ENCODE data around the gene ATOH8. TPM values are rescaled to one million over a fixed set of nuclear protein-coding genes. Genes with fewer than 3 reads are reported as not detected.

ATOH8 gene
- polyA plus RNA-seq, 1 donor (not counting 4 experiments of a cell fraction or from before 2014, with no cell fraction given): not detected

DNA sequence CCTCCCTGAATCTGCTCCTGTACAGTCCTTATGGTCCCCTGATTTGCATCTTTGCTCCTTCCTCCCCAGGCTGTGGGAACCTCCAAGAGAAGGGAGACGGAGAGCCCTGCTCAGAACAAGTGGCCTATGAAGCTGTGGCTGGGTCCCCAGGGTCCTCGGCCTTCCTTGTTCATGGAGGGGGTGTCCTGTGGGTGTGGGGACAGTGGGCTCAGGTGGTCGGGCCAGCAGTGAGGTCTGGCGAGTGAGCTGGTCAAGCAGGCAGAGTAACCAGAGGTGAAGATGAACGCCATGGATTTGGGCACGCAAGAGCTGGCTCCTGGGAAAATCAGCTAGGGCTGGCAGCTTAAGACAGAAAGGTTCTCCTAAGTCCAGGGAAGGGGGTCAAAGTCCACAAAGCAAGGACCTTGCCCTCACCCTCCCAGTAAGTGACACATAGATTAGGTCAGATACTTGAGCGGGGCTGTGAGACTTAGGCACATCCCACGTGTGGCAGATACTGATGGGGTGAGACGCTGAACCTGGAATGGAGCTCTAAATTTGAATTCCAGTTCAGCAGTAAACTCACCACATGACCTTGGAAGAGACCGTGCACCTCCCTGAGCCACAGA, 34.8 kb upstream of the ATOH8 start:
- peaks cover 5% of the 10 kb centered on the region for H3K27me3 ChIP-seq (ENCODE audit: control insufficient read depth, extremely low read depth, insufficient read depth, low read length)
- H4K20me1 ChIP-seq (ENCODE audit: control insufficient read depth, extremely low read depth, insufficient read depth, low read length): peaks cover 3% of the 10 kb centered on the region
- TF ChIP-seq EZH2 (IDR thresholded peaks at IDR 0.05; ENCODE audit: low read length): no peak
- TF ChIP-seq CTCF (optimal IDR thresholded peaks at IDR 0.05 in 1 of 3, IDR thresholded peaks at IDR 0.05 in 1 of 3, conservative IDR thresholded peaks at IDR 0.05 in 1 of 3; ENCODE audit: extremely low read depth in 1 of 3, insufficient read depth in 2 of 3, low read length in 3 of 3): no peak
- no peaks in the 10 kb centered on the region for H3K9me3 ChIP-seq (ENCODE audit: control insufficient read depth, low read depth, low read length)
- no peaks in the 10 kb centered on the region for H3K9me1 ChIP-seq (ENCODE audit: control insufficient read depth, extremely low read depth, insufficient read depth, low read length)
- no peak overlapping the region for H2AFZ ChIP-seq (ENCODE audit: control insufficient read depth, low read length)
- H3K9ac ChIP-seq (ENCODE audit: control insufficient read depth, extremely low read depth, insufficient read depth, low read length): no peak overlapping the region
- H3K4me1 ChIP-seq (ENCODE audit: control insufficient read depth, extremely low read depth, insufficient read depth, low read length): no peaks in the 10 kb centered on the region
- FAIRE-seq (no peak), DNase-seq (ENCODE audit: low read depth, low spot score) (no peak)
- no peaks in the 10 kb centered on the region for H3K79me2 ChIP-seq (ENCODE audit: control insufficient read depth, insufficient read depth, low read length)
- no peaks in the 10 kb centered on the region for H3K36me3 ChIP-seq (ENCODE audit: control insufficient read depth in 2 of 2, extremely low read depth in 1 of 2, insufficient read depth in 2 of 2, low read length in 2 of 2)
- dilution Hi-C loops (cut with MboI; ENCODE audit: extremely low pct_ligation_motif_present, low sequenced_read_pairs): loop anchor here (25.0 kb wide), 1 partner anchor 93 kb away; no protein-coding TSS in a partner anchor
- no peak overlapping the region for H3K4me2 ChIP-seq (ENCODE audit: control insufficient read depth, extremely low read depth, insufficient read depth, low read depth, low read length)
- H3K4me3 ChIP-seq (ENCODE audit: control insufficient read depth in 2 of 3, extremely low read depth in 1 of 3, insufficient read depth in 2 of 3, low read depth in 1 of 3, low read length in 3 of 3): no peak overlapping the region
- no peak overlapping the region for H3K27ac ChIP-seq (ENCODE audit: control insufficient read depth, insufficient read depth, low read length)

- no peaks in the 10 kb centered on the region for H3K4me1 ChIP-seq (ENCODE audit: control insufficient read depth, extremely low read depth, insufficient read depth, low read length)
- no peak overlapping the region for H3K27ac ChIP-seq (ENCODE audit: control insufficient read depth, insufficient read depth, low read length)
- no peaks in the 10 kb centered on the region for H3K9me3 ChIP-seq (ENCODE audit: control insufficient read depth, low read depth, low read length)
- FAIRE-seq (no peak), DNase-seq (ENCODE audit: low read depth, low spot score) (no peak)
- no peak overlapping the region for H3K4me2 ChIP-seq (ENCODE audit: control insufficient read depth, extremely low read depth, insufficient read depth, low read depth, low read length)
- no peak overlapping the region for H3K4me3 ChIP-seq (ENCODE audit: control insufficient read depth in 2 of 3, extremely low read depth in 1 of 3, insufficient read depth in 2 of 3, low read depth in 1 of 3, low read length in 3 of 3)
- no peaks in the 10 kb centered on the region for H3K9me1 ChIP-seq (ENCODE audit: control insufficient read depth, extremely low read depth, insufficient read depth, low read length)
- H3K9ac ChIP-seq (ENCODE audit: control insufficient read depth, extremely low read depth, insufficient read depth, low read length): no peak overlapping the region
- H3K79me2 ChIP-seq (ENCODE audit: control insufficient read depth, insufficient read depth, low read length): no peaks in the 10 kb centered on the region
- H3K27me3 ChIP-seq (ENCODE audit: control insufficient read depth, extremely low read depth, insufficient read depth, low read length): peaks cover 6% of the 10 kb centered on the region
- no peaks in the 10 kb centered on the region for H3K36me3 ChIP-seq (ENCODE audit: control insufficient read depth in 2 of 2, extremely low read depth in 1 of 2, insufficient read depth in 2 of 2, low read length in 2 of 2)
- dilution Hi-C loops (cut with MboI; ENCODE audit: extremely low pct_ligation_motif_present, low sequenced_read_pairs): loop anchor here (25.0 kb wide), 1 partner anchor 93 kb away; no protein-coding TSS in a partner anchor
- peaks cover 3% of the 10 kb centered on the region for H4K20me1 ChIP-seq (ENCODE audit: control insufficient read depth, extremely low read depth, insufficient read depth, low read length)
- TF ChIP-seq EZH2 (IDR thresholded peaks at IDR 0.05; ENCODE audit: low read length) (no peak), CTCF (optimal IDR thresholded peaks at IDR 0.05 in 1 of 3, IDR thresholded peaks at IDR 0.05 in 1 of 3, conservative IDR thresholded peaks at IDR 0.05 in 1 of 3; ENCODE audit: extremely low read depth in 1 of 3, insufficient read depth in 2 of 3, low read length in 3 of 3) (no peak)
- H2AFZ ChIP-seq (ENCODE audit: control insufficient read depth, low read length): no peak overlapping the region
Observed at GRCh38 chr2:85719609-85720240, 34.1 kb upstream of the ATOH8 start.
